ENCODE results near the gene TACSTD2. TPM values are rescaled to one million over a fixed set of nuclear protein-coding genes. Genes with fewer than 3 reads are reported as not detected.
A peak's percentile ranks its signal among the peaks of the same experiment; 100 is the strongest.

Gene TACSTD2
- total and polyA plus RNA-seq, 2 of the 13 experiments (the other 11 are each of a cell fraction or from before 2014, with no cell fraction given) = not detected

GRCh38 chr1:58546520-58547308 is 30.3 kb downstream of the TACSTD2 start, which contains the start of gene OMA1 (continued):
- TF ChIP-seq ATF2 (CRISPR knock-in tag; IDR thresholded peaks at IDR 0.05) = 0 out of 2 replicates have a peak, but pooled peaks have one; percentile 16
- 0 out of 2 replicates have a peak, but pooled peaks have one; percentile 70 for TF ChIP-seq ETS1 (CRISPR knock-in tag; IDR thresholded peaks at IDR 0.05)
- no peak for TF ChIP-seq ZMAT5 (CRISPR knock-in tag; IDR thresholded peaks at IDR 0.05; ENCODE audit: borderline replicate concordance, low read depth)
- peak; percentile 88 for TF ChIP-seq YY1 (IDR thresholded peaks at IDR 0.05; ENCODE audit: insufficient read depth, insufficient replicate concordance, low read depth, low read length)
- peak; percentile 65; the same call in 1 of the 2 replicates for TF ChIP-seq THAP7 (CRISPR knock-in tag; IDR thresholded peaks at IDR 0.05)
- TF ChIP-seq ZNF367 (CRISPR knock-in tag; IDR thresholded peaks at IDR 0.05; ENCODE audit: borderline replicate concordance) = 0 out of 2 replicates have a peak, but pooled peaks have one; percentile 60
- TF ChIP-seq ZHX1 (CRISPR knock-in tag; IDR thresholded peaks at IDR 0.05; ENCODE audit: low read depth) = no peak
- no peak for TF ChIP-seq PAXIP1 (CRISPR knock-in tag; conservative IDR thresholded peaks at IDR 0.05)
- 0 out of 2 replicates have a peak, but pooled peaks have one; percentile 58 for TF ChIP-seq ZNF816 (CRISPR knock-in tag; IDR thresholded peaks at IDR 0.05; ENCODE audit: borderline replicate concordance)
- peak; percentile 75 for TF ChIP-seq KAT8 (CRISPR knock-in tag; IDR thresholded peaks at IDR 0.05)
- TF ChIP-seq ZNF503 (CRISPR knock-in tag; IDR thresholded peaks at IDR 0.05) = 0 out of 2 replicates have a peak, but pooled peaks have one; percentile 24
- TF ChIP-seq HMG20B (CRISPR knock-in tag; conservative IDR thresholded peaks at IDR 0.05) = no peak
- TF ChIP-seq SOX5 (CRISPR knock-in tag; IDR thresholded peaks at IDR 0.05; ENCODE audit: borderline replicate concordance) = peak; percentile 33; the same call in 1 of the 2 replicates
- no peak for TF ChIP-seq SP1 (IDR thresholded peaks at IDR 0.05)
- peak; percentile 67 for TF ChIP-seq SP1 (CRISPR knock-in tag; IDR thresholded peaks at IDR 0.05)
- TF ChIP-seq KDM4B (CRISPR knock-in tag; IDR thresholded peaks at IDR 0.05) = no peak

Data from HepG2 (cell line).